Adrenal gland (tissue), 12 donors: ENCODE results near the gene TENT4A. TPM values are rescaled to one million over a fixed set of nuclear protein-coding genes. Genes with fewer than 3 reads are reported as not detected.
"Not testable (repeated sequence)": the region's sequence is repeated elsewhere in the genome, so short reads cannot be mapped to it uniquely, and the experiment has no call there.

Experiments
- DNase-seq, 7 donors: peaks; one replicate each; pipeline ENCODE4 v3.0.0-alpha.2; 2019 to 2020
- H3K27ac ChIP-seq, 5 donors: fragments of 200-600 bp; sonication (generic) in 4 of 5; 1 replicate in 3 of 5; 2 replicates in 2 of 5; pipeline versions ENCODE4 v1.5.1 to v1.8.0; 2016 to 2020; ENCODE audit warnings: mild to moderate bottlenecking in 1 of 5
- H3K27me3 ChIP-seq: fragments of 200-600 bp; 2 replicates; pipeline ENCODE4 v1.8.0; 2021
- H3K36me3 ChIP-seq, 2 donors: fragments of 200-600 bp; replicated peaks in 1 of 2; 1 replicate in 1 of 2; 2 replicates in 1 of 2; pipeline versions ENCODE4 v1.5.1 to v1.8.0; 2018 to 2022
- H3K4me1 ChIP-seq, 2 donors: fragments of 200-600 bp; replicated peaks in 1 of 2; 1 replicate in 1 of 2; 2 replicates in 1 of 2; pipeline versions ENCODE4 v1.5.1 to v1.8.0; 2018 to 2021
- H3K4me3 ChIP-seq, 4 donors: fragments of 200-600 bp; sonication (generic) in 3 of 4; one replicate each; pipeline ENCODE4 v1.5.1; 2016 to 2018
- H3K9me3 ChIP-seq, 3 donors: fragments of 200-600 bp; sonication (generic) in 1 of 3; replicated peaks in 1 of 3; 1 replicate in 2 of 3; 2 replicates in 1 of 3; pipeline versions ENCODE4 v1.5.1 to v1.8.0; 2016 to 2021
- POLR2A ChIP-seq, 2 donors: fragments of 450-650 bp; IDR thresholded peaks; one replicate each; pipeline ENCODE4 v1.6.1; 2017; ENCODE audit warnings: antibody characterized with exemption in 2 of 2, mild to moderate bottlenecking in 2 of 2, moderate library complexity in 1 of 2
- WGBS, 4 donors: extraction: QIAGEN DNeasy Blood & Tissue Kit in 2 of 4; methylation state at CpG; one replicate each; pipeline versions ENCODE4 v1.1.5 to v1.1.7; 2013 to 2017; 5-methylcytosine and 5-hydroxymethylcytosine counted together
- intact Hi-C, 2 donors: fragments of 100-400 bp; cut with DNase I; formaldehyde crosslinking; loops; one replicate each; pipeline versions ENCODE4 v1.14.1 to v1.15.0; 2022 to 2023
- polyA plus RNA-seq, 3 donors: library from polyadenylated mRNA; stranded (reverse); fragments of 200-250 nt in 2 of 3; fragments of 350-450 nt in 1 of 3; fragmentation: Illumina TruSeq in 1 of 3; extraction: RNeasy Lipid Tissue Mini Kit (QIAGEN cat#74804) in 1 of 3; gene quantifications; one replicate each; pipeline ENCODE4 v1.2.3, GENCODE V29; 2013 to 2014
- total RNA-seq, 9 donors: library from RNA; depleted of rRNA in 4 of 9; stranded (reverse); fragments of >200 nt in 4 of 9; fragments of 120-200 nt in 1 of 9; fragmentation: NEBNext Ultra II Directional in 1 of 9; extraction: Animal tissue kit (Norgen Biotek cat#: 25700) in 1 of 9; gene quantifications; one replicate each; pipeline versions ENCODE4 v1.1.0 to v1.2.4, GENCODE V29; 2013 to 2023
- TF ChIP-seq, protein P1 (sequence below), 6 experiments: fragments of 450-650 bp in 4 of 6; fragments of 200-600 bp in 2 of 6; sonication (generic) in 1 of 6; IDR thresholded peaks; 1 replicate in 5 of 6; 2 replicates in 1 of 6; pipeline versions ENCODE4 v1.5.1 to v1.8.0; 2016 to 2021; ENCODE audit warnings: antibody characterized with exemption in 6 of 6, mild to moderate bottlenecking in 2 of 6, moderate library complexity in 1 of 6
- donor health status: healthy with polysubstance abuse.
- donor health status: Bipolar disorder and iron deficiency.
- donor health status: DM: yes; HTN: yes; CAD: no.
- donor health status: DM: no; HTN: no; CAD: no.
- donor health status: DM: no; HTN: no; CAD: no.
- donor health status: DM: yes; HTN: yes; CAD: no.

TENT4A gene
- total and polyA plus RNA-seq, 12 donors: 9.1 to 24.4 (median 14.4) TPM

DNA sequence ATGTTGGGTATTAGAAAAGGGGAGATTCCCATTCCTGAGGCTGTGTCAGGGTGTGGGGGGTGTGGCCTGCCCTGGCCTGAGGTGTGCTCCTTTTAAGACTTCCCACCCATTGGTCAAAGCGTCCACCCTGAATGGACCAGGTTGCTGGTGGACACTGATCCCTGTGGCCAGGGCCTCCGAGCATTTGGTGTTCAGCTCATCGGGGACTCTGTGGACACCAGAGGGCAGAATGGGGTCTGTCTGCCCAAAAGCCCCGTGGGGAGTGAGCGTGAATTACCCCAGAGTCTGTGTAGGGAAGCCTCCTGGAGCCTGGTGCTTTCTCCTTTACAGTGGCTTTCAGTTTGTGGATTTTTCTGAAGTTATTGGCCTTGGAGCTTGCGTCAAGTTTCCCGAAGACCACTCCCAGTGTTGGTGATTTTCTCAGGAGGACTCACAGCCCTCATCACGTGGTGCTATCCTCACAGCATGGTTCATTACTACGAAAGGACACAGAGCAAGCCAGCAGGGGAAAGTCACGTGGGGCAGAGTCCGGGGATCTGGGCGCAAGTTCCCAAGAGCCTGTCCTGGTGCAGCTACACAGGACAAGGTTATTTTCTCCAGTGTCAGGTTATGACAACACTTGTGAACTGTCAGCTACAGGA, 55.5 kb downstream of the TENT4A start:
- Histone ChIP-seq H3K27me3 (no peaks in the 10 kb centered on the region), H3K4me3 (no peak overlapping the region), H3K9me3 (no peaks in the 10 kb centered on the region), H3K27ac (no peak overlapping the region), H3K36me3 (no peaks in the 10 kb centered on the region), H3K4me1 (peaks cover 4 to 14% of the 10 kb centered on the region in 2 donors)
- WGBS, 4 donors: 91 to 99% (median 94%) methylated on average over 9 to 12 of the region's 12 CpGs
- TF ChIP-seq POLR2A (IDR thresholded peaks at IDR 0.05): no peak
- TF ChIP-seq, protein P1, sequence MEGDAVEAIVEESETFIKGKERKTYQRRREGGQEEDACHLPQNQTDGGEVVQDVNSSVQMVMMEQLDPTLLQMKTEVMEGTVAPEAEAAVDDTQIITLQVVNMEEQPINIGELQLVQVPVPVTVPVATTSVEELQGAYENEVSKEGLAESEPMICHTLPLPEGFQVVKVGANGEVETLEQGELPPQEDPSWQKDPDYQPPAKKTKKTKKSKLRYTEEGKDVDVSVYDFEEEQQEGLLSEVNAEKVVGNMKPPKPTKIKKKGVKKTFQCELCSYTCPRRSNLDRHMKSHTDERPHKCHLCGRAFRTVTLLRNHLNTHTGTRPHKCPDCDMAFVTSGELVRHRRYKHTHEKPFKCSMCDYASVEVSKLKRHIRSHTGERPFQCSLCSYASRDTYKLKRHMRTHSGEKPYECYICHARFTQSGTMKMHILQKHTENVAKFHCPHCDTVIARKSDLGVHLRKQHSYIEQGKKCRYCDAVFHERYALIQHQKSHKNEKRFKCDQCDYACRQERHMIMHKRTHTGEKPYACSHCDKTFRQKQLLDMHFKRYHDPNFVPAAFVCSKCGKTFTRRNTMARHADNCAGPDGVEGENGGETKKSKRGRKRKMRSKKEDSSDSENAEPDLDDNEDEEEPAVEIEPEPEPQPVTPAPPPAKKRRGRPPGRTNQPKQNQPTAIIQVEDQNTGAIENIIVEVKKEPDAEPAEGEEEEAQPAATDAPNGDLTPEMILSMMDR (IDR thresholded peaks at IDR 0.05): no peak
- DNase-seq: no peak
- intact Hi-C loops: loop anchor here in 1 of 2 donors (5.0 to 10.0 kb wide), 2 partner anchors 626 to 979 kb away; partner anchors contain the start of gene ADCY2

GRCh38 chr5:6770826-6771607, 57.8 kb downstream of the TENT4A start:
- Histone ChIP-seq H3K27me3 (no peaks in the 10 kb centered on the region), H3K36me3 (no peaks in the 10 kb centered on the region), H3K9me3 (no peaks in the 10 kb centered on the region), H3K4me3 (no peak overlapping the region), H3K27ac (no peak overlapping the region), H3K4me1 (peaks cover 4 to 11% of the 10 kb centered on the region in 2 donors)
- TF ChIP-seq, protein P1 (IDR thresholded peaks at IDR 0.05): no peak
- no peak for TF ChIP-seq POLR2A (IDR thresholded peaks at IDR 0.05)
- DNase-seq: no peak
- intact Hi-C loops: no loop called here
- WGBS, 4 donors: 80 to 85% (median 84%) methylated on average over 11 of the region's 11 CpGs

DNA sequence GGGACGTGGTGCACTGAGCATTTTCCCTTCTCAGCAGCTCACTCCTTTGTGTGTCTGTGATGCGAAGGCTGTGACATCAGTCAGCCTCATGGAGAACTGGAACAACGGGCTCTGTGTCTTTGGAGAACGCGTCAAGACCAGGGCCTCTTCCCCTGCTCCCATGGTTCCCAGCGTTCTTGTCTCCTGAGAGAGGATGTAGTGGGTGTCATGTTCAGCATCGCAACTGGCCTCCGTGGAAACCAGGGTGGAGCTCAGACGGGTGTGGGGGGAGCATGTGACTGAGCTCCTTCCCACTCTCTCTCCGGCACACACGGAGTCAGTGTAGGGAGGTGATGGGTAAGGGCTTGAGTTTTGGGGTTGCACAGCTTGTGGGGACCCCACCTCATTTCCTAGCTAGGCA, 59.7 kb downstream of the TENT4A start:
- Histone ChIP-seq H3K4me1 (no peaks in the 10 kb centered on the region), H3K9me3 (no peaks in the 10 kb centered on the region), H3K36me3 (no peaks in the 10 kb centered on the region), H3K4me3 (no peak overlapping the region), H3K27me3 (no peaks in the 10 kb centered on the region), H3K27ac (no peak overlapping the region)
- WGBS, 4 donors: 82 to 96% (median 91%) methylated on average over 6 to 11 of the region's 11 CpGs
- no peak for DNase-seq
- TF ChIP-seq, protein P1 (IDR thresholded peaks at IDR 0.05): no peak
- TF ChIP-seq POLR2A (IDR thresholded peaks at IDR 0.05): no peak
- intact Hi-C loops: no loop called here

DNA sequence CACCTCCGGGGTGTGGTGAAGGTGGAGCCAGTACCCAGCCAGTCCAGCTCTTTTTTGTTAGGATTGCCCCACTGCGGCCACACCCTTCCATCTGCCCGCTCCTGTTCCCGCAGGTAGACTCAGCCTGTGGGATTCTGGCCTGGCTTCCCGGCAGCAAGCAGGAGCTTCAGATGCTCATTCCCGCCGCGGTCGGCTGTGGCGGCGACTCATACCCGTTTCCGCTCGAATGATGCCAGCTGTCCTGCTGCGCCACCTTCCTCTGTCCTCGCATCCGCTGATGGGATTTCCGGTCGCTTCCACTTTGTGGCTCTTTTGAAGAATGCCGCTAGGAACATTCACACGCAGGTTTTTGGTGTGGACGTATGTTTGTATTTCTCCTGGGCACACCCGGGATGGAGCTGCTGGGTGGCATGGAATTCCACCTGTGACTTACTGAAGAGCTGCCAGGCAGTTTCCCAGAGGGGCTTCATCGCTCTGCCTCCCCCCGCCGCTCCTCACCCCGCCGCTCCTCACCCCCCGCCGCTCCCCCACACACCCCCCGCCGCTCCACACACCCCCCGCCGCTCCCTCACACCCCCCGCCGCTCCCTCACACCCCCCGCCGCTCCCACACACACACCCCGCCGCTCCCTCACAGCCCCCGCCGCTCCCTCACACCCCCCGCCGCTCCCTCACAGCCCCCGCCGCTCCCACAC, 60.3 kb downstream of the TENT4A start:
- TF ChIP-seq, protein P1 (IDR thresholded peaks at IDR 0.05): no peak
- no peak for TF ChIP-seq POLR2A (IDR thresholded peaks at IDR 0.05)
- Histone ChIP-seq H3K4me1 (no peaks in the 10 kb centered on the region), H3K27me3 (no peaks in the 10 kb centered on the region), H3K9me3 (no peaks in the 10 kb centered on the region), H3K4me3 (no peak overlapping the region), H3K27ac (no peak overlapping the region), H3K36me3 (no peaks in the 10 kb centered on the region)
- intact Hi-C loops: no loop called here
- 77 to 96% (median 95%) methylated on average over 23 to 32 of the region's 46 CpGs for WGBS, 4 donors
- no peak for DNase-seq

DNA sequence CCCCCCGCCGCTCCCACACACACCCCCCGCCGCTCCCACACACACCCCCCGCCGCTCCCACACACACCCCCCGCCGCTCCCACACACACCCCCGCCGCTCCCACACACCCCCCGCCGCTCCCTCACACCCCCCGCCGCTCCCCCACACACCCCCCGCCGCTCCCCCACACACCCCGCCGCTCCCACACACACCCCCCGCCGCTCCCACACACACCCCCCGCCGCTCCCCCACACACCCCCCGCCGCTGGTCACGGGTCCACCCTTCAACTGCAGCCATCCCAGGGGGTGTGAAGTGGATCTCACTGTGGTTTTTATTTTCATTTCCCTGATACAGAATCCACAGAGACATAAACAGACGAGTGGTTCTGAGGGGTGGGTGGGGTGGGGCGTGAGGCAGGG, 61.0 kb downstream of the TENT4A start:
- DNase-seq, H3K27ac ChIP-seq, H3K36me3 ChIP-seq, H3K4me1 ChIP-seq, H3K27me3 ChIP-seq, intact Hi-C loops, H3K9me3 ChIP-seq, H3K4me3 ChIP-seq: not testable (repeated sequence)
- 55 to 77% (median 70%) methylated on average over 2 to 10 of the region's 27 CpGs for WGBS, 4 donors
